Measurements from ENCODE around the gene COX7B2.

COX7B2 gene

DNA sequence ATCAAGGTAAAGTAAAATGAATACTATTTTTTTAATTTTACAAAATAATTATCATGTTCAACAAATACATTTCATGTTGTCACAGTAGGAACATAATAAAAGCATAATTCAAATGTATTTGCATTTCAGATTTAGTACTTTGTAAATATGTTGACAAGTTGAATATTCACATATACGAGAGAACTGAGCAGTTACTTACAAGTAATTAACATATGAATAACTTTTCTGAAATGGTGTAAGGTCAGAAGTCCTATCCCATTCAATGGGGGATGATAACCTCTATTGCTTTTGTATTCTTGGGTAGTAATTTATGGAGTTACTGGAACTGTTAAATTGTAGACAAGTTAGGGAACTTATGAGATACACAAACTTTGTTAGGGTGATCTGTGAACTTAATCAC is 191.1 kb downstream of the COX7B2 start:
- H3K4me1 Mint-ChIP-seq (ENCODE audit: low read depth): no peaks in the 10 kb centered on the region
- H3K27me3 Mint-ChIP-seq: peaks cover 1% of the 10 kb centered on the region
- H3K4me3 Mint-ChIP-seq: no peak overlapping the region
- no peaks in the 10 kb centered on the region for H3K36me3 Mint-ChIP-seq
- peaks cover 6% of the 10 kb centered on the region for H3K9me3 Mint-ChIP-seq (ENCODE audit: low read depth)
- H3K27ac Mint-ChIP-seq: no peak overlapping the region

DNA sequence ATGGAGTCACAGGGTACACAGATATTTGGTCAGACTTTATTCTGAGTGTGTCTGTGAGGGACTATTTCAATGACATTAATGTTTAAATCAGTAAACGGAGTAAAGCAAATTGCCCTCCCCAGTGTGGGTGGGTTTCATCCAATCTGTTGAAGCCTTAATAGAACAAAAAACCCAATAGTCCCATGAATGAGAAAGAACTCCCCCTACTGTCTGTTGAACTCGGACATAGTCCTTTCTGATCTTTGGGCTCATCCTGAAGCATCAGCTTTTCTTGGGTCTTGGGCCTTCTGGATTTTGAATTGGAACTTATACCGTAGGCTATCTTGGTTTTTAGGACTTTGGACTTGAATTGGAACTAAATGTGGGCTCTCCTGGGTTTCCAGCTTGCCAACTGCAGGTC is 193.6 kb downstream of the COX7B2 start:
- Mint-ChIP-seq H3K36me3 (no peaks in the 10 kb centered on the region), H3K27ac (no peak overlapping the region), H3K27me3 (peaks cover 1% of the 10 kb centered on the region), H3K4me3 (no peak overlapping the region), H3K4me1 (ENCODE audit: low read depth) (no peaks in the 10 kb centered on the region), H3K9me3 (ENCODE audit: low read depth) (peaks cover 2% of the 10 kb centered on the region)

DNA sequence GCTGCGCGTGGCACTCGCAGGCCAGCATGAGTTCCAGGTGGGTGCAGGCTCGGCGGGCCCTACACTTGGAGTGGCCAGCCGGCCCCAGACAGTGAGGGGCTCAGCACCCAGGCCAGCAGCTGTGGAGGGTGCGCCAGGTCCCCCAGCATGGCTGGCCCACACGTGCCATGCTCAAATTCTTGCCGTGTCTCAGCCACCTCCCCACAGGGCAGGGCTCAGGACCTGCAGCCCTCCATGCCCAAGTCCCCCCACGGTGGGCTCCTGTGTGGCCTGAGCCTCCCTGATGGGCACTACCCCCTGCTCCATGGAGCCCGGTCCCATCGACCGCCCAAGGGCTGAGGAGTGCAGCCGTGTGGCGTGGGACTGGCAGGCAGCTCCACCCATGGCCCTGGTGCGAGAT is 210.2 kb downstream of the COX7B2 start:
- H3K27me3 Mint-ChIP-seq: no peaks in the 10 kb centered on the region
- no peaks in the 10 kb centered on the region for H3K36me3 Mint-ChIP-seq
- no peaks in the 10 kb centered on the region for H3K4me1 Mint-ChIP-seq (ENCODE audit: low read depth)
- no peak overlapping the region for H3K27ac Mint-ChIP-seq
- no peaks in the 10 kb centered on the region for H3K9me3 Mint-ChIP-seq (ENCODE audit: low read depth)
- no peak overlapping the region for H3K4me3 Mint-ChIP-seq
